K562 (cell line): ENCODE results near the gene XCL1.

Experiments used
- CTCF ChIP-seq, 3 experiments: IDR thresholded peaks in 2 of 3; conservative IDR thresholded peaks in 1 of 3; 2 replicates each; pipeline ENCODE4 v1.5.1; 2011 to 2012; ENCODE audit warnings: low read length in 3 of 3, mild to moderate bottlenecking in 3 of 3, control low read depth in 2 of 3, improper control_type of control experiment in 1 of 3, inconsistent platforms in 1 of 3, low read depth in 1 of 3, mixed read lengths in 1 of 3, moderate library complexity in 1 of 3; ENCODE audit not compliant: insufficient read depth in 2 of 3
- TCF7L2 ChIP-seq: fragments of 150-350 bp; IDR thresholded peaks from 2 replicates; pipeline ENCODE4 v1.6.1; 2016; ENCODE audit warnings: low read depth, mild to moderate bottlenecking, low read length, moderate library complexity

DNA sequence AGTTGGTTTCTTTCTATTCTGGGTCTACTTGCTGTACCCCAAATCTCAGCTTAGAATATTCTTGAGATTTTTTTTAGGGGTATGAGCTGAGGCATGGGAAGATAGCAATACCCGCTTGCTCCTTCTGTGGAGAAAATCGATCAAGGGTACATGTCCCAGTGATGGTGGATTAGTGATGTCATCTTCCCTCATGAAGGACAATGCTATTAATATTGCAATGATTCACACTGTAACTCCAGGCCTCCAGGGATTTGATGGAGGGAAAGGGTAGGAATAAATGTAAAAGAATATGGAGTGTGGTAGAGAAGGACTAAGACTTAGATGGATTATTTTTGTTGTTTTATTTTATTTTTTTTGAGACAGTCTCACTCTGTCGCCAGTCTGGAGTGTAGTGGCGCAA, 47.4 kb downstream of the XCL1 start:
- TF ChIP-seq CTCF (IDR thresholded peaks at IDR 0.05 in 2 of 3, conservative IDR thresholded peaks at IDR 0.05 in 1 of 3; ENCODE audit: insufficient read depth in 2 of 3, low read depth in 1 of 3, low read length in 3 of 3) (no peak), TCF7L2 (no peak)
